ENCODE data around the gene RIF1. TPM values are rescaled to one million over a fixed set of nuclear protein-coding genes. Genes with fewer than 3 reads are reported as not detected.

Gene RIF1
- total and polyA plus RNA-seq, 9 of the 15 experiments (the other 6 are each of a cell fraction or from before 2014, with no cell fraction given), result 11.0 to 109 (median 44.2) TPM

DNA sequence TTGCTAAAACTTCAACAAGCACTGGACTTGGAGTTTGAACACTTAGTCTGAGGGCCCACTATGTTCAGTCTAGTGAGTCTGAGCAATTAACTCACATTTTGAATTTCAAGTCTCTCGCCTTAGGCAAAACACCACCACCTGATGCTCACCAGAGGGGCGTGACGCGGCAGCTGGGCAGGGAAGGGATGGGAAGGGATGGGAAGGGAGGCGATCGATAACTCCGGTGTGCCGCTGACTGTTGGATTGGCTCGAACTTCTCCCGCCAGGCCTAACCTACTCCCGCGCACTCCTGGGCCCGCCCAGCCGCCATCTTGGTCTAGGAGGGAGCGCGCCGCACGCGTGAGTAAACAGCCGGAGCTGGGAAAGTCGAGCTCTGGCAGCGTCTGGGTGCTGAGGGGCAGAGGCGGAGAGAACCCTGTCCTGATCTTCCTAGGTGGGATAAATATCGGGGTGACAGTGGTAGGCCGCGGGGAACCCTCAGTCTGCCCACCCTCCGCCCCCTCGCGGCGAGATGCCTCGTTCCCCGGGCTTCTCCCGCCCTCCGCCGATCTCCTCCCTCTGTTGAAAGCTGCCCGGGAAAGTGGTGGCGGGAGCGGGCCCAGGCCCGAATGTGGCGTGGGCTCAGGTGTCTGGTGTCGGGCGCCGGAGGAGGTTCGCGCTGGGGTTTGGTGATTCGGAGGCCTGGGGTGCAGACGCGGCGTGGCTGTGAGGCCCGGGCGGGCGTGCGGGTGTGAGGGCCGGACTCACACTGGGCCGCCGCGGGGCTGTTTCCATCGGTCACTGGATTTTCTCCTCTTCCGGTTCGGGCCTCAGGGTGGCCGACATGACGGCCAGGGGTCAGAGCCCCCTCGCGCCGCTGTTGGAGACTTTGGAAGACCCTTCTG is at the start of gene RIF1 (continued):
- TF ChIP-seq TCFL5 (CRISPR knock-in tag; conservative IDR thresholded peaks at IDR 0.05) (no peak), U2AF1 (optimal IDR thresholded peaks at IDR 0.05; ENCODE audit: low read depth, low read length) (peak; percentile 45), ZNF586 (CRISPR knock-in tag; conservative IDR thresholded peaks at IDR 0.05) (no peak), TBL1XR1 (IDR thresholded peaks at IDR 0.05; ENCODE audit: low read length in 2 of 2) (no peak), ZNF121 (CRISPR knock-in tag; conservative IDR thresholded peaks at IDR 0.05) (no peak), MYBL2 (IDR thresholded peaks at IDR 0.05; ENCODE audit: low read depth) (peak; percentile 51), MYBL2 (CRISPR knock-in tag; IDR thresholded peaks at IDR 0.05; ENCODE audit: borderline replicate concordance) (no peak), RFX5 (IDR thresholded peaks at IDR 0.05; ENCODE audit: low read depth, low read length) (no peak), TAL1 (IDR thresholded peaks at IDR 0.05) (no peak), TAF9B (IDR thresholded peaks at IDR 0.05; ENCODE audit: partially characterized antibody) (peak; percentile 88), MEF2D (tag; conservative IDR thresholded peaks at IDR 0.05; ENCODE audit: low read depth) (0 out of 2 replicates have a peak, but pooled peaks have one; percentile 16), RBBP5 (IDR thresholded peaks at IDR 0.05; ENCODE audit: borderline replicate concordance, insufficient read depth, low read length, poor library complexity, severe bottlenecking) (peak; percentile 96)
- TF ChIP-seq, protein P1, sequence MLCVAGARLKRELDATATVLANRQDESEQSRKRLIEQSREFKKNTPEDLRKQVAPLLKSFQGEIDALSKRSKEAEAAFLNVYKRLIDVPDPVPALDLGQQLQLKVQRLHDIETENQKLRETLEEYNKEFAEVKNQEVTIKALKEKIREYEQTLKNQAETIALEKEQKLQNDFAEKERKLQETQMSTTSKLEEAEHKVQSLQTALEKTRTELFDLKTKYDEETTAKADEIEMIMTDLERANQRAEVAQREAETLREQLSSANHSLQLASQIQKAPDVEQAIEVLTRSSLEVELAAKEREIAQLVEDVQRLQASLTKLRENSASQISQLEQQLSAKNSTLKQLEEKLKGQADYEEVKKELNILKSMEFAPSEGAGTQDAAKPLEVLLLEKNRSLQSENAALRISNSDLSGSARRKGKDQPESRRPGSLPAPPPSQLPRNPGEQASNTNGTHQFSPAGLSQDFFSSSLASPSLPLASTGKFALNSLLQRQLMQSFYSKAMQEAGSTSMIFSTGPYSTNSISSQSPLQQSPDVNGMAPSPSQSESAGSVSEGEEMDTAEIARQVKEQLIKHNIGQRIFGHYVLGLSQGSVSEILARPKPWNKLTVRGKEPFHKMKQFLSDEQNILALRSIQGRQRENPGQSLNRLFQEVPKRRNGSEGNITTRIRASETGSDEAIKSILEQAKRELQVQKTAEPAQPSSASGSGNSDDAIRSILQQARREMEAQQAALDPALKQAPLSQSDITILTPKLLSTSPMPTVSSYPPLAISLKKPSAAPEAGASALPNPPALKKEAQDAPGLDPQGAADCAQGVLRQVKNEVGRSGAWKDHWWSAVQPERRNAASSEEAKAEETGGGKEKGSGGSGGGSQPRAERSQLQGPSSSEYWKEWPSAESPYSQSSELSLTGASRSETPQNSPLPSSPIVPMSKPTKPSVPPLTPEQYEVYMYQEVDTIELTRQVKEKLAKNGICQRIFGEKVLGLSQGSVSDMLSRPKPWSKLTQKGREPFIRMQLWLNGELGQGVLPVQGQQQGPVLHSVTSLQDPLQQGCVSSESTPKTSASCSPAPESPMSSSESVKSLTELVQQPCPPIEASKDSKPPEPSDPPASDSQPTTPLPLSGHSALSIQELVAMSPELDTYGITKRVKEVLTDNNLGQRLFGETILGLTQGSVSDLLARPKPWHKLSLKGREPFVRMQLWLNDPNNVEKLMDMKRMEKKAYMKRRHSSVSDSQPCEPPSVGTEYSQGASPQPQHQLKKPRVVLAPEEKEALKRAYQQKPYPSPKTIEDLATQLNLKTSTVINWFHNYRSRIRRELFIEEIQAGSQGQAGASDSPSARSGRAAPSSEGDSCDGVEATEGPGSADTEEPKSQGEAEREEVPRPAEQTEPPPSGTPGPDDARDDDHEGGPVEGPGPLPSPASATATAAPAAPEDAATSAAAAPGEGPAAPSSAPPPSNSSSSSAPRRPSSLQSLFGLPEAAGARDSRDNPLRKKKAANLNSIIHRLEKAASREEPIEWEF (CRISPR knock-in tag; IDR thresholded peaks at IDR 0.05), result no peak
- TF ChIP-seq, protein P2, sequence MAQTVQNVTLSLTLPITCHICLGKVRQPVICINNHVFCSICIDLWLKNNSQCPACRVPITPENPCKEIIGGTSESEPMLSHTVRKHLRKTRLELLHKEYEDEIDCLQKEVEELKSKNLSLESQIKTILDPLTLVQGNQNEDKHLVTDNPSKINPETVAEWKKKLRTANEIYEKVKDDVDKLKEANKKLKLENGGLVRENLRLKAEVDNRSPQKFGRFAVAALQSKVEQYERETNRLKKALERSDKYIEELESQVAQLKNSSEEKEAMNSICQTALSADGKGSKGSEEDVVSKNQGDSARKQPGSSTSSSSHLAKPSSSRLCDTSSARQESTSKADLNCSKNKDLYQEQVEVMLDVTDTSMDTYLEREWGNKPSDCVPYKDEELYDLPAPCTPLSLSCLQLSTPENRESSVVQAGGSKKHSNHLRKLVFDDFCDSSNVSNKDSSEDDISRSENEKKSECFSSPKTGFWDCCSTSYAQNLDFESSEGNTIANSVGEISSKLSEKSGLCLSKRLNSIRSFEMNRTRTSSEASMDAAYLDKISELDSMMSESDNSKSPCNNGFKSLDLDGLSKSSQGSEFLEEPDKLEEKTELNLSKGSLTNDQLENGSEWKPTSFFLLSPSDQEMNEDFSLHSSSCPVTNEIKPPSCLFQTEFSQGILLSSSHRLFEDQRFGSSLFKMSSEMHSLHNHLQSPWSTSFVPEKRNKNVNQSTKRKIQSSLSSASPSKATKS (CRISPR knock-in tag; IDR thresholded peaks at IDR 0.05), result no peak
- TF ChIP-seq, protein P3, sequence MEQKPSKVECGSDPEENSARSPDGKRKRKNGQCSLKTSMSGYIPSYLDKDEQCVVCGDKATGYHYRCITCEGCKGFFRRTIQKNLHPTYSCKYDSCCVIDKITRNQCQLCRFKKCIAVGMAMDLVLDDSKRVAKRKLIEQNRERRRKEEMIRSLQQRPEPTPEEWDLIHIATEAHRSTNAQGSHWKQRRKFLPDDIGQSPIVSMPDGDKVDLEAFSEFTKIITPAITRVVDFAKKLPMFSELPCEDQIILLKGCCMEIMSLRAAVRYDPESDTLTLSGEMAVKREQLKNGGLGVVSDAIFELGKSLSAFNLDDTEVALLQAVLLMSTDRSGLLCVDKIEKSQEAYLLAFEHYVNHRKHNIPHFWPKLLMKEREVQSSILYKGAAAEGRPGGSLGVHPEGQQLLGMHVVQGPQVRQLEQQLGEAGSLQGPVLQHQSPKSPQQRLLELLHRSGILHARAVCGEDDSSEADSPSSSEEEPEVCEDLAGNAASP (IDR thresholded peaks at IDR 0.05), result no peak
- TF ChIP-seq, protein P4, sequence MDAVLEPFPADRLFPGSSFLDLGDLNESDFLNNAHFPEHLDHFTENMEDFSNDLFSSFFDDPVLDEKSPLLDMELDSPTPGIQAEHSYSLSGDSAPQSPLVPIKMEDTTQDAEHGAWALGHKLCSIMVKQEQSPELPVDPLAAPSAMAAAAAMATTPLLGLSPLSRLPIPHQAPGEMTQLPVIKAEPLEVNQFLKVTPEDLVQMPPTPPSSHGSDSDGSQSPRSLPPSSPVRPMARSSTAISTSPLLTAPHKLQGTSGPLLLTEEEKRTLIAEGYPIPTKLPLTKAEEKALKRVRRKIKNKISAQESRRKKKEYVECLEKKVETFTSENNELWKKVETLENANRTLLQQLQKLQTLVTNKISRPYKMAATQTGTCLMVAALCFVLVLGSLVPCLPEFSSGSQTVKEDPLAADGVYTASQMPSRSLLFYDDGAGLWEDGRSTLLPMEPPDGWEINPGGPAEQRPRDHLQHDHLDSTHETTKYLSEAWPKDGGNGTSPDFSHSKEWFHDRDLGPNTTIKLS (IDR thresholded peaks at IDR 0.05; ENCODE audit: borderline replicate concordance, low read depth), result peak; percentile 55; the same call in 1 of the 2 replicates

All from K562 (cell line).